ENCODE results near the gene INS.

Gene INS

GRCh38 chr11:2160736-2161259 lies at the start of gene INS:
TSS of gene INS (minus strand) at chr11:2161209. CDS start at chr11:2160971, 238 bp downstream.
- Histone ChIP-seq H3K27me3 (ENCODE audit: control insufficient read depth, insufficient read depth, low read length) (peaks cover 7% of the 10 kb centered on the region), H3K4me3 (ENCODE audit: low read length) (no peak within 1 kb of the TSS), H3K27ac (ENCODE audit: low read depth, low read length) (no peak within 1 kb of the TSS), H3K36me3 (ENCODE audit: control insufficient read depth, insufficient read depth, low read length) (no peaks in the 10 kb centered on the region), H3K4me1 (ENCODE audit: control insufficient read depth, insufficient read depth, low read length) (no peaks in the 10 kb centered on the region), H3K9ac (ENCODE audit: low read length) (no peak within 1 kb of the TSS)

DNA sequence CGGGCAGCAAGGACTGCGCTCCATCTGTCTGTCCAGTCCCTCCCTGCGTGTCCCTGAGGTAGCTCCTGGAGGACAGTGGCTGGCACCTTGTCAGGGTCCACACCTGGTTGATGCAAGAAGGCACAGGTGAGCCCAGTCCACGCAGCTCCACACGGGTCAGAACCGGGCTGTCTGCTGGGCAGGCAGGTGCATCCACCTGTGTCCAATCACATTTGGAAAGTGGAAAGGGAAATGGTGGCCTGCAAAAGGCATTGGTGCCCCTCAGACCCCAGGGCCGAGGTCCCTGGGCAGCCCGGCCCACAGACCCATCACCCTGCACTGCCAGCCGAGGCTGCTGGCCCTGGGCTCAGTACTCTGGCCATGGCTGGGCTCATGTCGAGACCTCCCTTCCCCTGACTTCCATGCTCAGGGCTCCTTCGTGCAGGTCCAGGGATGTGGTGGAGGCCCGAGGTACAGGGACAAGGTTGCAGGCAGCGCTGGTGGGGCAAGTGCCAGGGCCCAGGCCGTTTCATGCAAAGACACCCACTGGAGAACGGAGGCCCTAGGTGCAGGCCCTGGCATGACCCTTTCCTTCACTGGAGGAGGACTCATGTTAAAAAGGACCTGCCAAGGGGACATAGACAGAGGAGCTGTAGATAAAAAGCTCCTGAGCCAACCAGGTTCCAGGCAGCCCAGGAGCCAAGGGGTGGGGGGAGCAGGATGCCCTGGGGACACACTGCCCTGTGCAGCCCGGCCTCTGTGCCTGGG lies 49.5 kb upstream of the INS start:
- no peak overlapping the region for H3K4me3 ChIP-seq (ENCODE audit: low read length)
- H3K4me1 ChIP-seq (ENCODE audit: control insufficient read depth, insufficient read depth, low read length): no peaks in the 10 kb centered on the region
- H3K9ac ChIP-seq (ENCODE audit: low read length): no peak overlapping the region
- H3K36me3 ChIP-seq (ENCODE audit: control insufficient read depth, insufficient read depth, low read length): no peaks in the 10 kb centered on the region
- peaks cover 2% of the 10 kb centered on the region for H3K27me3 ChIP-seq (ENCODE audit: control insufficient read depth, insufficient read depth, low read length)
- no peak overlapping the region for H3K27ac ChIP-seq (ENCODE audit: low read depth, low read length)

GRCh38 chr11:2209900-2210321 lies 48.9 kb upstream of the INS start:
- H3K4me3 ChIP-seq (ENCODE audit: low read length): no peak overlapping the region
- no peak overlapping the region for H3K27ac ChIP-seq (ENCODE audit: low read depth, low read length)
- no peak overlapping the region for H3K9ac ChIP-seq (ENCODE audit: low read length)
- peaks cover 2% of the 10 kb centered on the region for H3K27me3 ChIP-seq (ENCODE audit: control insufficient read depth, insufficient read depth, low read length)
- H3K4me1 ChIP-seq (ENCODE audit: control insufficient read depth, insufficient read depth, low read length): no peaks in the 10 kb centered on the region
- no peaks in the 10 kb centered on the region for H3K36me3 ChIP-seq (ENCODE audit: control insufficient read depth, insufficient read depth, low read length)

DNA sequence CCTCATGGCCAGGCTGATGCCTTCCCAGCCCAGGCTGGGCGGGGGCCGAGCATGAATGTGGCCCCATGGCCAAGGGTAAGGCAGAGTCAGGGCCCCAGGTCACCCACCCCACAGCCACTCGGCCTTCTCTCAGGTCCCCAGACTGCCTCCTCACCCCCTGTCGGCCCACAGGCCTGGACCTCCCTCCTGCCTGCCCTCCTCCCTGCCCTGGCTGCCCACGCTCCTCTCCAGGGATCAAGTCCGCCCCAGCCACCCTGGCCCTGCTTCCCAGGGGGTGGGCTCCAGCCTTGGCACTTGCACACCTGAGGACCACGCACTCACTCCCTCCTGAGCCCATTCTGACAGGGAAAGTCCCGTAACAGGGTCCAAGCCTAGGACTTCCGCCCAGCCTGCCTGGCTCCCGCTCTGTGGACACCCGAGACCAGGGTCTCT lies 48.4 kb upstream of the INS start:
- no peak overlapping the region for H3K9ac ChIP-seq (ENCODE audit: low read length)
- peaks cover 2% of the 10 kb centered on the region for H3K27me3 ChIP-seq (ENCODE audit: control insufficient read depth, insufficient read depth, low read length)
- no peak overlapping the region for H3K4me3 ChIP-seq (ENCODE audit: low read length)
- no peaks in the 10 kb centered on the region for H3K4me1 ChIP-seq (ENCODE audit: control insufficient read depth, insufficient read depth, low read length)
- no peak overlapping the region for H3K27ac ChIP-seq (ENCODE audit: low read depth, low read length)
- no peaks in the 10 kb centered on the region for H3K36me3 ChIP-seq (ENCODE audit: control insufficient read depth, insufficient read depth, low read length)

DNA sequence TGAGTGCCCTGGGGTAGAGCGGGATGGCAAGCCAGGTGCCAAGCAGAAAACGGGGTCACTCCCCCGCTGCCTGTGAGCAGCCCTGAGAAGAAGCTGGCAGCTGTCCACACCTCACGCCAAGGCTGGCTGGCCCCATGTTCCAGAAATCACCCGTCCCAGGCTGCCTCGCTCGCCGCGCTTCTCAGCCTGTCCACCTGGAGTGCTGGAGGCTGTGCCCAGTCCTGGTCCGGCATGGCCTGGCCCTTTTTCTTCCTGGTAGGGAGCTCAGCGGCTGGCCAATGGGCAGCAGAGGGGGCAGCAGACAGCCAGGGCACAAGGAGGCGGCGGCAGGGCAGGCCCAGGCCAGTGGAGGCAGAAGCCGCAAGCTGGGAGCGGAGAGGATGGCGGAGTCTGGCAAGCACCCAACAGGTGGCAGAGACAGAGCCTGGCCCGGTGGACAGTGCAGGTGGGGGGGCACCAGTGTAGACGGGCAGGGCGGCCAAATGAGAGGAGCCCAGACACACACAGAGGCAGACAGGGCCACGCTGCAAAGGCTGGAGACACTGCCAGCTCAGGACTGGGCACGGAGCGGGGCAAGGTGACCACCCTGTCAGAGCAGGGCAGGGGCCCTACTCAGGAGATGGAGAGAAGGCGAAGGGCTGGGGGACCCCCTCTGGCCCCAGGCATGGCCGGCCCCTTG lies 47.8 kb upstream of the INS start:
- Histone ChIP-seq H3K27ac (ENCODE audit: low read depth, low read length) (no peak overlapping the region), H3K36me3 (ENCODE audit: control insufficient read depth, insufficient read depth, low read length) (no peaks in the 10 kb centered on the region), H3K4me3 (ENCODE audit: low read length) (no peak overlapping the region), H3K27me3 (ENCODE audit: control insufficient read depth, insufficient read depth, low read length) (peaks cover 2% of the 10 kb centered on the region), H3K9ac (ENCODE audit: low read length) (no peak overlapping the region), H3K4me1 (ENCODE audit: control insufficient read depth, insufficient read depth, low read length) (no peaks in the 10 kb centered on the region)

DNA sequence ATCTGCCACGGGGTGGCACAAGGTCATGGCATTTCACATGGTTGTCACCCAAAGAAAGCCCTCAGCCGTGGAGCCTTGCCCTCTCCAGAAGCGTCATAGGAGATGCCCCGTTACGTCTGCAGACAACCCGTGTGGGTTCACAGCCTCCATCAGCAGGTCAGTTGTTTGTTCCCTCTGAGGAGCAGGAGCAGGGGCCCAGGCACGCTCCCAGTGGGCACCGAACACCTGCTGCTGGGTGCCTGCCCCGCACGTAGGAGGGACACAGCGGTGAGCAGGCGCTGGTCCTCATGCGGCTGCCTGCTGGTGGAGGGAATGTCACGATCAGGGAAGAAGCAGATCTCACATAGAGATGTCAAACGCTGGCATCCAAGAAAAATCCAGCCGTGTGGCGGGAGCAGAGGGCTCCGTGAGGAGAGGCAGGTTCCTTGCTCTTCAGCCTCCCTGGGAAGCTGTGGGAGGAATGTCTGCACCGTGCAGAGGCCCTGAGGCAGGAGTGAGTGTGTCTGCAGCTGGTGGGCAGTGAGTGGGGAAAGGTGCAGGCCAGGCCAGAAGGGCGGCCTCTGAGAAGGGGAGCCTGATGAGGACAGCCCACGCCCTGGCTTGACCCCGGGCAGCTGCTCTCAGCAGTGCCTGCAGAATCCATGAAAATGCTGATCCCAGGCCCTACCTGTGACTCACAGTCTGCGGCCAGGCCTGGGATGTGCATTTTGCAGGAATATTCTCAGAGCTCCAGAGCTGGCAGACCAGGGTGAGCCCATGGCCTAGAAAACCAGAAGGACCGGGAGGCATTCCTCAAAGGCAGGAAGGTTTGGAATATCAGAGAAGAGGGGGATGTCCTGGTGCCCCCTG lies 47.0 kb upstream of the INS start:
- no peaks in the 10 kb centered on the region for H3K4me1 ChIP-seq (ENCODE audit: control insufficient read depth, insufficient read depth, low read length)
- peaks cover 2% of the 10 kb centered on the region for H3K27me3 ChIP-seq (ENCODE audit: control insufficient read depth, insufficient read depth, low read length)
- no peak overlapping the region for H3K4me3 ChIP-seq (ENCODE audit: low read length)
- no peak overlapping the region for H3K9ac ChIP-seq (ENCODE audit: low read length)
- no peak overlapping the region for H3K27ac ChIP-seq (ENCODE audit: low read depth, low read length)
- H3K36me3 ChIP-seq (ENCODE audit: control insufficient read depth, insufficient read depth, low read length): no peaks in the 10 kb centered on the region

DNA sequence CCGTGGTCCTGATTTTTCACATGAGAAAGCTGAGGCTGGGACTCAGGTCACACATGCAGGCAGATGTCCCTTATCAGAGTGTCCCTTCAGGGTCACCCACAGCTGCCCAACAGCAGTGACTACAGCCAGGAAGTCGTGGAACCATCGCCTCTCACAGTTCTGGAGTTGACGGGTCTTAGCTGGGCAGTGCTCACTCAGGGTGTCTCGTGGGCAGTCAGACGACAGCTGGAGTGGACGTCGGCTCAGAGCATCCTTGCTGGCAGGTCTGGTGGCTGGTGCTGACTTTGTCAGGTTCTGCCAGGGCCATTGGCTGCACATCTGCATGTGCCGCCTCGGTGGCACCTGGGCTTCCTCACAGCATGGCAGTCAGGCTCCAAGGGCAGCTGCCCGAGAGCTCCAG lies 46.2 kb upstream of the INS start:
- Histone ChIP-seq H3K27ac (ENCODE audit: low read depth, low read length) (no peak overlapping the region), H3K9ac (ENCODE audit: low read length) (no peak overlapping the region), H3K27me3 (ENCODE audit: control insufficient read depth, insufficient read depth, low read length) (peaks cover 2% of the 10 kb centered on the region), H3K4me3 (ENCODE audit: low read length) (no peak overlapping the region), H3K36me3 (ENCODE audit: control insufficient read depth, insufficient read depth, low read length) (no peaks in the 10 kb centered on the region), H3K4me1 (ENCODE audit: control insufficient read depth, insufficient read depth, low read length) (no peaks in the 10 kb centered on the region)

- Histone ChIP-seq H3K36me3 (ENCODE audit: control insufficient read depth, insufficient read depth, low read length) (no peaks in the 10 kb centered on the region), H3K4me3 (ENCODE audit: low read length) (no peak overlapping the region), H3K9ac (ENCODE audit: low read length) (no peak overlapping the region), H3K4me1 (ENCODE audit: control insufficient read depth, insufficient read depth, low read length) (no peaks in the 10 kb centered on the region), H3K27ac (ENCODE audit: low read depth, low read length) (no peak overlapping the region), H3K27me3 (ENCODE audit: control insufficient read depth, insufficient read depth, low read length) (peaks cover 2% of the 10 kb centered on the region)
Observed at GRCh38 chr11:2205981-2206690, 45.1 kb upstream of the INS start.

DNA sequence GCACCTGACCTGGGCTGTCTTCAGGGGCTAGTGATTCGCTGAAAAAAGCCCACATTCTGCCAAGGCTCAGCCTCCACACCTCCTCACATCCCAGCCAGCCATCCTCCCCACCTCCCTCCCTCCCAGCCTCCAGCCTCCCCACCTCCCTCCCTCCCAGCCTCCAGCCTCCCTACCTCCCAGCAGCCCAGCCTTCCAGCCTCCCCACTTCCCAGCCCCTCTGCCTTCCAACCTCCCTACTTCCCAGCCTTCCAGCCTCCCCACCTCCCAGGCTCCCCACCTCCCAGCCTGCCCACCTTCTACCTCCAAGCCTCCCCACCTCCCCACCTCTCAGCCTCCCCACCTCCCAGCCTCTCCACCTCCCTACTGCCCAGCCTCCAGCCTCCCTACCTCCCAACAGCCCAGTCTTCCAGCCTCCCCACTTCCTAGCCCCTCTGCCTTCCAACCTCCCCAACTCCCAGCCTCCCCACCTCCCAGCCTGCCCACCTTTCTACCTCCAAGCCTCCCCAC lies 44.3 kb upstream of the INS start:
- Histone ChIP-seq H3K27ac (ENCODE audit: low read depth, low read length) (no peak overlapping the region), H3K4me1 (ENCODE audit: control insufficient read depth, insufficient read depth, low read length) (no peaks in the 10 kb centered on the region), H3K27me3 (ENCODE audit: control insufficient read depth, insufficient read depth, low read length) (peaks cover 2% of the 10 kb centered on the region), H3K9ac (ENCODE audit: low read length) (no peak overlapping the region), H3K4me3 (ENCODE audit: low read length) (no peak overlapping the region), H3K36me3 (ENCODE audit: control insufficient read depth, insufficient read depth, low read length) (no peaks in the 10 kb centered on the region)

- Histone ChIP-seq H3K27ac (ENCODE audit: low read depth, low read length) (no peak overlapping the region), H3K36me3 (ENCODE audit: control insufficient read depth, insufficient read depth, low read length) (no peaks in the 10 kb centered on the region), H3K4me3 (ENCODE audit: low read length) (no peak overlapping the region), H3K9ac (ENCODE audit: low read length) (no peak overlapping the region), H3K4me1 (ENCODE audit: control insufficient read depth, insufficient read depth, low read length) (no peaks in the 10 kb centered on the region), H3K27me3 (ENCODE audit: control insufficient read depth, insufficient read depth, low read length) (peaks cover 2% of the 10 kb centered on the region)
Observed at GRCh38 chr11:2204361-2205213, 43.6 kb upstream of the INS start.
